K562 (cell line): ENCODE measurements around the gene ZNF407. TPM values are rescaled to one million over a fixed set of nuclear protein-coding genes. Genes with fewer than 3 reads are reported as not detected.

ENCODE experiments used
- ATAC-seq: fragments of 200-7000 bp; cut with Tn5 transposase; 3 replicates; pipeline ENCODE4 v1.9.1; 2020; ENCODE audit warnings: moderate library complexity
- BruUV-seq: library from RNA; stranded (reverse); fragments of 400-500 nt; replicated peaks from 2 replicates; lab custom pipeline; 2021; lab: Mats Ljungman, UMichigan
- CTCF ChIA-PET: fragments of 300-600 bp; formaldehyde crosslinking; extraction: SDS; loops from one replicate; lab custom pipeline; 2021; ENCODE audit warnings: low intra/inter-chr PET ratio; lab: Yijun Ruan, JAX
- POLR2A ChIA-PET: fragments of 300-600, 350-650 bp; sonication (Branson Sonifier 250); formaldehyde crosslinking; extraction: SDS; loops from one replicate; lab custom pipeline; 2021; ENCODE audit warnings: antibody characterized with exemption, inconsistent platforms; lab: Yijun Ruan, JAX
- DNase-seq, 4 experiments: peaks; one replicate each; pipeline versions ENCODE4 v3.0.0 to v3.0.0-alpha.2; 2011 to 2018; ENCODE audit warnings: low spot score in 3 of 4, mixed read lengths in 3 of 4; ENCODE audit errors: extremely low read depth in 1 of 4
- FAIRE-seq: peaks from 2 replicates; lab custom pipeline; 2011; peaks lifted over from hg19 to GRCh38; lab: Jason Lieb, UNC
- H2AFZ ChIP-seq: 2 replicates; pipeline ENCODE4 v1.6.0; 2011; ENCODE audit warnings: low read depth, low read length, control low read depth, inconsistent platforms
- H3K27ac ChIP-seq: fragments of 200-600 bp; 3 replicates; pipeline ENCODE4 v1.8.0; 2011; ENCODE audit warnings: low read depth, mild to moderate bottlenecking, control low read depth, inconsistent platforms, low read length, moderate library complexity, mixed read lengths; ENCODE audit errors: extremely low read depth
- H3K27me3 ChIP-seq, 2 experiments: fragments of 300-600 bp in 1 of 2; 2 replicates in 1 of 2; 3 replicates in 1 of 2; pipeline versions ENCODE4 v1.6.0 to v1.8.0; 2011; ENCODE audit warnings: inconsistent platforms in 2 of 2, low read length in 2 of 2, mild to moderate bottlenecking in 1 of 2, mixed read lengths in 1 of 2, moderate library complexity in 1 of 2; ENCODE audit not compliant: control insufficient read depth in 2 of 2, insufficient read depth in 2 of 2
- H3K36me3 ChIP-seq: fragments of 300-600 bp; 3 replicates; pipeline ENCODE4 v1.8.0; 2011; ENCODE audit warnings: mild to moderate bottlenecking, low read length, inconsistent platforms; ENCODE audit not compliant: control insufficient read depth, insufficient read depth
- H3K4me1 ChIP-seq, 2 experiments: fragments of 200-600 bp in 1 of 2; replicated peaks in 1 of 2; 2 replicates in 1 of 2; 3 replicates in 1 of 2; pipeline versions ENCODE4 v1.5.1 to v1.8.0; 2011; ENCODE audit warnings: inconsistent platforms in 2 of 2, low read length in 2 of 2, mild to moderate bottlenecking in 1 of 2, mixed read lengths in 1 of 2, moderate library complexity in 1 of 2; ENCODE audit not compliant: control insufficient read depth in 2 of 2, insufficient read depth in 2 of 2
- H3K4me2 ChIP-seq: 2 replicates; pipeline ENCODE4 v1.6.1; 2011; ENCODE audit warnings: low read length, control low read depth, inconsistent platforms, mixed read lengths; ENCODE audit not compliant: insufficient read depth
- H3K4me3 ChIP-seq: fragments of 200-600 bp; sonication (generic), shearing (Covaris generic); 2 replicates; pipeline ENCODE4 v1.5.1; 2016; ENCODE audit warnings: control low read depth, inconsistent platforms
- H3K79me2 ChIP-seq: fragments of 200-600 bp; 3 replicates; pipeline ENCODE4 v1.8.0; 2011; ENCODE audit warnings: low read length, inconsistent platforms; ENCODE audit not compliant: control insufficient read depth, insufficient read depth
- H3K9ac ChIP-seq, 2 experiments: 2 replicates each; pipeline versions ENCODE4 v1.6.0 to v1.6.1; 2011; ENCODE audit warnings: low read depth in 2 of 2, low read length in 2 of 2, control low read depth in 1 of 2, inconsistent platforms in 1 of 2, mild to moderate bottlenecking in 1 of 2, mixed read lengths in 1 of 2; ENCODE audit not compliant: insufficient read depth in 1 of 2
- H3K9me1 ChIP-seq: one replicate; pipeline ENCODE4 v1.6.0; 2011; ENCODE audit warnings: inconsistent platforms, mild to moderate bottlenecking, low read length, moderate library complexity; ENCODE audit not compliant: control insufficient read depth, insufficient read depth
- H3K9me3 ChIP-seq: replicated peaks from 2 replicates; pipeline ENCODE4 v1.5.1; 2011; ENCODE audit warnings: low read depth, low read length, inconsistent platforms; ENCODE audit not compliant: control insufficient read depth, insufficient read depth
- H4K20me1 ChIP-seq: replicated peaks from 2 replicates; pipeline ENCODE4 v1.6.1; 2011; ENCODE audit warnings: low read length, inconsistent platforms, mixed read lengths; ENCODE audit not compliant: control insufficient read depth, insufficient read depth
- BMI1 ChIP-seq: fragments of 150-350 bp; IDR thresholded peaks from 2 replicates; pipeline ENCODE4 v1.6.1; 2014; ENCODE audit warnings: low read length
- DEAF1 ChIP-seq: fragments of 450-650 bp; formaldehyde crosslinking; IDR thresholded peaks from 2 replicates; pipeline ENCODE4 v1.4.0; 2020; ENCODE audit warnings: mild to moderate bottlenecking, moderate library complexity
- HBP1 ChIP-seq: fragments of 450-650 bp; formaldehyde crosslinking; IDR thresholded peaks from 2 replicates; pipeline ENCODE4 v1.4.0; 2022; ENCODE audit warnings: missing genetic modification characterization
- MXI1 ChIP-seq: IDR thresholded peaks from 2 replicates; pipeline ENCODE4 v1.6.1; 2011; ENCODE audit warnings: low read depth, mild to moderate bottlenecking, improper control_type of control experiment, low read length
- MYNN ChIP-seq, 2 experiments: sonication (generic); formaldehyde crosslinking in 1 of 2; IDR thresholded peaks; 2 replicates each; pipeline versions ENCODE4 v1.5.0 to v1.6.1; 2016 to 2020; ENCODE audit warnings: antibody characterized with exemption in 1 of 2, missing genetic modification reagents in 1 of 2
- RBBP5 ChIP-seq: fragments of 200-600 bp; sonication (generic); IDR thresholded peaks from 2 replicates; pipeline ENCODE4 v1.6.1; 2012; ENCODE audit warnings: borderline replicate concordance, mild to moderate bottlenecking, low read length, control low read depth, inconsistent platforms; ENCODE audit not compliant: insufficient read depth, poor library complexity, severe bottlenecking
- RUNX1 ChIP-seq: sonication (generic); IDR thresholded peaks from 2 replicates; pipeline ENCODE4 v1.6.1; 2016; ENCODE audit warnings: antibody characterized with exemption, low read depth
- SIRT6 ChIP-seq: IDR thresholded peaks from one replicate; pipeline ENCODE4 v1.6.1; 2012; ENCODE audit warnings: low read depth, mild to moderate bottlenecking, control low read depth, inconsistent platforms, low read length, moderate library complexity
- SMAD4 ChIP-seq: fragments of 250-450 bp; sonication (Bioruptor Pico); conservative IDR thresholded peaks from 2 replicates; pipeline ENCODE4 v1.8.0; 2021; ENCODE audit warnings: inconsistent platforms, mild to moderate bottlenecking, moderate library complexity
- TBL1XR1 ChIP-seq, 2 experiments: IDR thresholded peaks; 2 replicates each; pipeline ENCODE4 v1.6.1; 2012; ENCODE audit warnings: improper control_type of control experiment in 2 of 2, low read length in 2 of 2, mild to moderate bottlenecking in 1 of 2
- ZBTB12 ChIP-seq: fragments of 250-450 bp; sonication (Bioruptor Pico); IDR thresholded peaks from 2 replicates; pipeline ENCODE4 v1.4.0; 2020
- WGBS: fragments of 100-300 bp; shearing (Covaris generic); methylation state at CpG from one replicate; pipeline ENCODE4 v1.1.6; 2016; ENCODE audit warnings: low coverage, mixed read lengths; ENCODE audit not compliant: insufficient coverage; ENCODE audit errors: missing lambda C conversion rate; 5-methylcytosine and 5-hydroxymethylcytosine counted together
- in situ Hi-C: fragments of 300-500 bp; cut with MboI; formaldehyde crosslinking; loops from 4 replicates; pipeline ENCODE4 v1.15.0; 2018; ENCODE audit warnings: inconsistent platforms, mixed read lengths
- intact Hi-C: fragments of 100-400 bp; cut with micrococcal nuclease; formaldehyde crosslinking; loops from 2 replicates; pipeline ENCODE4 v1.14.2; 2022
- polyA plus RNA-seq, 8 experiments: library from polyadenylated mRNA; depleted of rRNA in 4 of 8; stranded (reverse) in 5 of 8; unstranded in 3 of 8; fragments of >200 nt; fragmentation: Nextera tagmentation in 2 of 8; fragmentation: Illumina TruSeq in 1 of 8; extraction: Ambion mirVana in 2 of 8; extraction: Trizol in 1 of 8; gene quantifications; 2 replicates each; pipeline versions ENCODE4 v1.2.1 to v1.2.3, GENCODE V29; 2011 to 2014; ENCODE audit warnings: inconsistent platforms in 1 of 8, missing spikeins in 1 of 8
- total RNA-seq, 7 experiments: library from RNA; depleted of rRNA in 6 of 7; stranded (reverse); fragments of >200 nt in 6 of 7; fragmentation: Illumina TruSeq in 2 of 7; extraction: Trizol in 2 of 7; gene quantifications; 2 replicates each; pipeline versions ENCODE4 v1.2.1 to v1.2.3, GENCODE V29; 2011 to 2021; ENCODE audit warnings: low replicate concordance in 1 of 7
- TF ChIP-seq, protein P1 (sequence below), 2 experiments: fragments of 450-650 bp; IDR thresholded peaks; 2 replicates each; pipeline ENCODE4 v1.6.1; 2016

Gene ZNF407
- total and polyA plus RNA-seq, 9 of the 15 experiments (the other 6 are each of a cell fraction or from before 2014, with no cell fraction given), result 0.21 to 5.4 (median 2.3) TPM

GRCh38 chr18:74791501-74792194 is 194.0 kb downstream of the ZNF407 start:
- in situ Hi-C loops, result no loop called here
- no TSS peak for BruUV-seq
- Histone ChIP-seq H3K4me3 (no peak overlapping the region), H3K9me3 (no peaks in the 10 kb centered on the region), H3K9ac (no peak overlapping the region), H2AFZ (no peak overlapping the region), H4K20me1 (no peaks in the 10 kb centered on the region), H3K27me3 (no peaks in the 10 kb centered on the region), H3K79me2 (no peaks in the 10 kb centered on the region), H3K4me2 (no peak overlapping the region), H3K4me1 (no peaks in the 10 kb centered on the region; a peak in 1 of 5 replicates), H3K36me3 (no peaks in the 10 kb centered on the region), H3K9me1 (no peaks in the 10 kb centered on the region), H3K27ac (no peak overlapping the region)
- ATAC-seq (no peak), DNase-seq (no peak), FAIRE-seq (no peak)
- CTCF ChIA-PET, result no interaction called here
- 84% methylated on average over 8 of the region's 8 CpGs for WGBS
- intact Hi-C loops, result no loop called here
- POLR2A ChIA-PET, result interaction anchor here (0.6 kb wide), 1 partner anchor 872 kb away, joined by 3 read pairs; no protein-coding TSS in a partner anchor
- TF ChIP-seq SIRT6 (no peak), SMAD4 (CRISPR knock-in tag) (no peak), HBP1 (no peak), MXI1 (no peak), RBBP5 (no peak), TBL1XR1 (IDR thresholded peaks at IDR 0.05; ENCODE audit: low read length in 2 of 2) (no peak), MYNN (IDR thresholded peaks at IDR 0.05) (no peak), MYNN (CRISPR knock-in tag; IDR thresholded peaks at IDR 0.05) (no peak), ZBTB12 (CRISPR knock-in tag) (no peak), BMI1 (no peak), DEAF1 (CRISPR knock-in tag) (no peak), RUNX1 (no peak)
- TF ChIP-seq, protein P1, sequence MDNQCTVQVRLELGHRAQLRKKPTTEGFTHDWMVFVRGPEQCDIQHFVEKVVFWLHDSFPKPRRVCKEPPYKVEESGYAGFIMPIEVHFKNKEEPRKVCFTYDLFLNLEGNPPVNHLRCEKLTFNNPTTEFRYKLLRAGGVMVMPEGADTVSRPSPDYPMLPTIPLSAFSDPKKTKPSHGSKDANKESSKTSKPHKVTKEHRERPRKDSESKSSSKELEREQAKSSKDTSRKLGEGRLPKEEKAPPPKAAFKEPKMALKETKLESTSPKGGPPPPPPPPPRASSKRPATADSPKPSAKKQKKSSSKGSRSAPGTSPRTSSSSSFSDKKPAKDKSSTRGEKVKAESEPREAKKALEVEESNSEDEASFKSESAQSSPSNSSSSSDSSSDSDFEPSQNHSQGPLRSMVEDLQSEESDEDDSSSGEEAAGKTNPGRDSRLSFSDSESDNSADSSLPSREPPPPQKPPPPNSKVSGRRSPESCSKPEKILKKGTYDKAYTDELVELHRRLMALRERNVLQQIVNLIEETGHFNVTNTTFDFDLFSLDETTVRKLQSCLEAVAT (IDR thresholded peaks at IDR 0.05), result no peak
